SK-N-SH (cell line): ENCODE measurements around the gene SDK1.

ENCODE experiments used
- GATA2 ChIP-seq: sonication (generic); formaldehyde crosslinking; IDR thresholded peaks from 2 replicates; pipeline ENCODE4 v1.5.0; 2020; ENCODE audit warnings: mild to moderate bottlenecking, missing genetic modification reagents
- JUND ChIP-seq: IDR thresholded peaks from 2 replicates; pipeline ENCODE4 v1.4.0; 2012
- MEF2A ChIP-seq: IDR thresholded peaks from 2 replicates; pipeline ENCODE4 v1.4.0; 2012; ENCODE audit warnings: low read depth, borderline replicate concordance
- NRF1 ChIP-seq: IDR thresholded peaks from 2 replicates; pipeline ENCODE4 v1.6.1; 2012; ENCODE audit warnings: low read depth, mild to moderate bottlenecking, low read length
- POLR2AphosphoS5 ChIP-seq: IDR thresholded peaks from 2 replicates; pipeline ENCODE4 v1.6.1; 2012; ENCODE audit warnings: low read depth, low read length
- SIN3A ChIP-seq: IDR thresholded peaks from 2 replicates; pipeline ENCODE4 v1.6.1; 2012; ENCODE audit warnings: low read depth, mild to moderate bottlenecking, low read length, moderate library complexity, borderline replicate concordance
- TAF1 ChIP-seq: IDR thresholded peaks from 2 replicates; pipeline ENCODE4 v1.6.1; 2012; ENCODE audit warnings: low read depth, mild to moderate bottlenecking, low read length, moderate library complexity, borderline replicate concordance
- TEAD4 ChIP-seq: IDR thresholded peaks from 2 replicates; pipeline ENCODE4 v1.4.0; 2012; ENCODE audit warnings: mild to moderate bottlenecking, borderline replicate concordance; ENCODE audit not compliant: insufficient read depth
- TF ChIP-seq, protein P1 (sequence below): fragments of 200-600 bp; sonication (generic); IDR thresholded peaks from 2 replicates; pipeline ENCODE4 v1.6.1; 2017; ENCODE audit warnings: antibody characterized with exemption, mild to moderate bottlenecking, moderate library complexity
- TF ChIP-seq, protein P2 (sequence below): IDR thresholded peaks from 2 replicates; pipeline ENCODE4 v1.6.1; 2012; ENCODE audit warnings: mild to moderate bottlenecking, low read depth, low read length, moderate library complexity

DNA sequence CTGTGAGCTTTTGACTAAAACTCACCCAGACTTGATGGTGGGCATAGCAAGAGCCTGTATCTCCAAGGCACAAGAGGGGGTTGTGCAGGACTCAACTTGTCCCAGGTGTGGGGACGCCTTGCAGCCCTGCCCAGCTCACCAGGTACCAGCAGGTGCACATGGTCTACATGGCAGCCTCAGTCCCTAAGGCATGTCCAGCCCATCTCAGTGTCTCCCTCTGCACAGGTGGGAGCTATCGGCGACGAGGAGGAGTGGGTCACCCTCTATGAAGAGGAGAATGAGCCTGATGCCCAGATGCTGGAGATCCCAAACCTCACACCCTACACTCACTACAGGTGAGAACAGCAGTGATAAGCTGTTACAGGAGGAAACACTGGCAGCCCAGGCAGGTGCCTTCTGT lies 809.4 kb downstream of the SDK1 start:
- TF ChIP-seq, protein P1, sequence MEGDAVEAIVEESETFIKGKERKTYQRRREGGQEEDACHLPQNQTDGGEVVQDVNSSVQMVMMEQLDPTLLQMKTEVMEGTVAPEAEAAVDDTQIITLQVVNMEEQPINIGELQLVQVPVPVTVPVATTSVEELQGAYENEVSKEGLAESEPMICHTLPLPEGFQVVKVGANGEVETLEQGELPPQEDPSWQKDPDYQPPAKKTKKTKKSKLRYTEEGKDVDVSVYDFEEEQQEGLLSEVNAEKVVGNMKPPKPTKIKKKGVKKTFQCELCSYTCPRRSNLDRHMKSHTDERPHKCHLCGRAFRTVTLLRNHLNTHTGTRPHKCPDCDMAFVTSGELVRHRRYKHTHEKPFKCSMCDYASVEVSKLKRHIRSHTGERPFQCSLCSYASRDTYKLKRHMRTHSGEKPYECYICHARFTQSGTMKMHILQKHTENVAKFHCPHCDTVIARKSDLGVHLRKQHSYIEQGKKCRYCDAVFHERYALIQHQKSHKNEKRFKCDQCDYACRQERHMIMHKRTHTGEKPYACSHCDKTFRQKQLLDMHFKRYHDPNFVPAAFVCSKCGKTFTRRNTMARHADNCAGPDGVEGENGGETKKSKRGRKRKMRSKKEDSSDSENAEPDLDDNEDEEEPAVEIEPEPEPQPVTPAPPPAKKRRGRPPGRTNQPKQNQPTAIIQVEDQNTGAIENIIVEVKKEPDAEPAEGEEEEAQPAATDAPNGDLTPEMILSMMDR: no peak
- TF ChIP-seq JUND (no peak), MEF2A (no peak), TAF1 (no peak), TEAD4 (no peak), POLR2AphosphoS5 (no peak), SIN3A (no peak), GATA2 (CRISPR knock-in tag) (no peak), NRF1 (no peak)
- TF ChIP-seq, protein P2, sequence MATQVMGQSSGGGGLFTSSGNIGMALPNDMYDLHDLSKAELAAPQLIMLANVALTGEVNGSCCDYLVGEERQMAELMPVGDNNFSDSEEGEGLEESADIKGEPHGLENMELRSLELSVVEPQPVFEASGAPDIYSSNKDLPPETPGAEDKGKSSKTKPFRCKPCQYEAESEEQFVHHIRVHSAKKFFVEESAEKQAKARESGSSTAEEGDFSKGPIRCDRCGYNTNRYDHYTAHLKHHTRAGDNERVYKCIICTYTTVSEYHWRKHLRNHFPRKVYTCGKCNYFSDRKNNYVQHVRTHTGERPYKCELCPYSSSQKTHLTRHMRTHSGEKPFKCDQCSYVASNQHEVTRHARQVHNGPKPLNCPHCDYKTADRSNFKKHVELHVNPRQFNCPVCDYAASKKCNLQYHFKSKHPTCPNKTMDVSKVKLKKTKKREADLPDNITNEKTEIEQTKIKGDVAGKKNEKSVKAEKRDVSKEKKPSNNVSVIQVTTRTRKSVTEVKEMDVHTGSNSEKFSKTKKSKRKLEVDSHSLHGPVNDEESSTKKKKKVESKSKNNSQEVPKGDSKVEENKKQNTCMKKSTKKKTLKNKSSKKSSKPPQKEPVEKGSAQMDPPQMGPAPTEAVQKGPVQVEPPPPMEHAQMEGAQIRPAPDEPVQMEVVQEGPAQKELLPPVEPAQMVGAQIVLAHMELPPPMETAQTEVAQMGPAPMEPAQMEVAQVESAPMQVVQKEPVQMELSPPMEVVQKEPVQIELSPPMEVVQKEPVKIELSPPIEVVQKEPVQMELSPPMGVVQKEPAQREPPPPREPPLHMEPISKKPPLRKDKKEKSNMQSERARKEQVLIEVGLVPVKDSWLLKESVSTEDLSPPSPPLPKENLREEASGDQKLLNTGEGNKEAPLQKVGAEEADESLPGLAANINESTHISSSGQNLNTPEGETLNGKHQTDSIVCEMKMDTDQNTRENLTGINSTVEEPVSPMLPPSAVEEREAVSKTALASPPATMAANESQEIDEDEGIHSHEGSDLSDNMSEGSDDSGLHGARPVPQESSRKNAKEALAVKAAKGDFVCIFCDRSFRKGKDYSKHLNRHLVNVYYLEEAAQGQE: no peak
